HepG2 (cell line): ENCODE measurements around the gene ATG4B. TPM values are rescaled to one million over a fixed set of nuclear protein-coding genes. Genes with fewer than 3 reads are reported as not detected.

ENCODE experiments used
- ARNTL ChIP-seq: sonication (generic); formaldehyde crosslinking; IDR thresholded peaks from 2 replicates; pipeline ENCODE4 v1.4.0; 2020; ENCODE audit warnings: mild to moderate bottlenecking, missing genetic modification reagents
- CEBPG ChIP-seq: IDR thresholded peaks from 2 replicates; pipeline ENCODE4 v1.6.1; 2016
- ELF4 ChIP-seq: sonication (generic); formaldehyde crosslinking; IDR thresholded peaks from 2 replicates; pipeline ENCODE4 v1.5.0; 2020; ENCODE audit warnings: missing genetic modification reagents, mild to moderate bottlenecking, moderate library complexity, borderline replicate concordance
- FOSL2 ChIP-seq: sonication (generic); formaldehyde crosslinking; IDR thresholded peaks from 2 replicates; pipeline ENCODE4 v1.4.0; 2020; ENCODE audit warnings: missing genetic modification reagents
- FOXK1 ChIP-seq: sonication (generic); formaldehyde crosslinking; IDR thresholded peaks from 2 replicates; pipeline ENCODE4 v1.4.0; 2020; ENCODE audit warnings: low read depth, missing genetic modification reagents, borderline replicate concordance
- GFI1 ChIP-seq: sonication (generic); formaldehyde crosslinking; IDR thresholded peaks from 2 replicates; pipeline ENCODE4 v1.5.0; 2020; ENCODE audit warnings: missing genetic modification reagents, mild to moderate bottlenecking, borderline replicate concordance
- IRX3 ChIP-seq: sonication (generic); formaldehyde crosslinking; IDR thresholded peaks from 2 replicates; pipeline ENCODE4 v1.8.1; 2023; ENCODE audit warnings: mild to moderate bottlenecking, low read depth, missing genetic modification reagents, borderline replicate concordance
- MAZ ChIP-seq, 2 experiments: sonication (generic) in 1 of 2; formaldehyde crosslinking in 1 of 2; IDR thresholded peaks; 2 replicates each; pipeline versions ENCODE4 v1.5.0 to v1.6.1; 2012 to 2020; ENCODE audit warnings: low read depth in 2 of 2, mild to moderate bottlenecking in 2 of 2, borderline replicate concordance in 1 of 2, improper control_type of control experiment in 1 of 2, low read length in 1 of 2, missing genetic modification reagents in 1 of 2, moderate library complexity in 1 of 2
- MIER3 ChIP-seq: IDR thresholded peaks from 2 replicates; pipeline ENCODE4 v1.6.1; 2016; ENCODE audit warnings: missing compliant biosample characterization, borderline replicate concordance
- PTBP1 ChIP-seq: fragments of 200-400 bp; formaldehyde crosslinking; IDR thresholded peaks from 2 replicates; pipeline ENCODE4 v1.6.1; 2018; ENCODE audit warnings: low read length, low read depth; ENCODE audit not compliant: poor library complexity, severe bottlenecking
- RARG ChIP-seq: sonication (generic); formaldehyde crosslinking; IDR thresholded peaks from 2 replicates; pipeline ENCODE4 v1.4.0; 2020; ENCODE audit warnings: low read depth, mild to moderate bottlenecking, missing genetic modification reagents
- RBFOX2 ChIP-seq: fragments of 200-400 bp; formaldehyde crosslinking; IDR thresholded peaks from 2 replicates; pipeline ENCODE4 v1.6.1; 2017; ENCODE audit warnings: low read depth, mild to moderate bottlenecking, low read length
- REL ChIP-seq: sonication (generic); formaldehyde crosslinking; conservative IDR thresholded peaks from 2 replicates; pipeline ENCODE4 v1.8.0; 2022; ENCODE audit warnings: mild to moderate bottlenecking, missing genetic modification reagents, moderate library complexity
- SALL1 ChIP-seq: sonication (generic); formaldehyde crosslinking; IDR thresholded peaks from 2 replicates; pipeline ENCODE4 v1.8.0; 2022; ENCODE audit warnings: mild to moderate bottlenecking, missing genetic modification reagents
- SP4 ChIP-seq: sonication (generic); formaldehyde crosslinking; IDR thresholded peaks from 2 replicates; pipeline ENCODE4 v1.8.1; 2023; ENCODE audit warnings: mild to moderate bottlenecking, missing genetic modification reagents
- YEATS2 ChIP-seq: sonication (generic); formaldehyde crosslinking; IDR thresholded peaks from 2 replicates; pipeline ENCODE4 v1.4.0; 2020; ENCODE audit warnings: missing genetic modification reagents, borderline replicate concordance
- ZFY ChIP-seq: sonication (generic); formaldehyde crosslinking; IDR thresholded peaks from 2 replicates; pipeline ENCODE4 v1.4.0; 2020; ENCODE audit warnings: missing genetic modification reagents
- ZMYM3 ChIP-seq: sonication (generic); formaldehyde crosslinking; IDR thresholded peaks from 2 replicates; pipeline ENCODE4 v1.5.1; 2020; ENCODE audit warnings: mild to moderate bottlenecking, missing genetic modification reagents
- ZNF20 ChIP-seq: sonication (generic); formaldehyde crosslinking; IDR thresholded peaks from 2 replicates; pipeline ENCODE4 v1.4.0; 2020; ENCODE audit warnings: mild to moderate bottlenecking, moderate library complexity, missing genetic modification reagents
- ZNF234 ChIP-seq: sonication (generic); formaldehyde crosslinking; conservative IDR thresholded peaks from 2 replicates; pipeline ENCODE4 v1.5.1; 2020; ENCODE audit warnings: mild to moderate bottlenecking, missing genetic modification reagents
- ZNF512 ChIP-seq: sonication (generic); formaldehyde crosslinking; IDR thresholded peaks from 2 replicates; pipeline ENCODE4 v1.4.0; 2020; ENCODE audit warnings: mild to moderate bottlenecking, missing genetic modification reagents
- ZNF546 ChIP-seq: sonication (generic); formaldehyde crosslinking; conservative IDR thresholded peaks from 2 replicates; pipeline ENCODE4 v1.8.1; 2023; ENCODE audit warnings: mild to moderate bottlenecking, missing genetic modification reagents
- ZNF576 ChIP-seq: sonication (generic); formaldehyde crosslinking; IDR thresholded peaks from 2 replicates; pipeline ENCODE4 v1.4.0; 2020; ENCODE audit warnings: mild to moderate bottlenecking, missing genetic modification reagents
- ZNF737 ChIP-seq: sonication (generic); formaldehyde crosslinking; IDR thresholded peaks from 2 replicates; pipeline ENCODE4 v1.5.0; 2020; ENCODE audit warnings: missing genetic modification reagents, mild to moderate bottlenecking, borderline replicate concordance
- ZNF773 ChIP-seq: sonication (generic); formaldehyde crosslinking; IDR thresholded peaks from 2 replicates; pipeline ENCODE4 v1.4.0; 2020; ENCODE audit warnings: missing genetic modification reagents, borderline replicate concordance
- ZSCAN29 ChIP-seq: sonication (generic); formaldehyde crosslinking; conservative IDR thresholded peaks from 2 replicates; pipeline ENCODE4 v1.4.0; 2020; ENCODE audit warnings: mild to moderate bottlenecking, missing genetic modification reagents
- polyA plus RNA-seq, 8 experiments: library from polyadenylated mRNA; depleted of rRNA in 3 of 8; stranded (reverse) in 7 of 8; unstranded in 1 of 8; fragments of >200 nt; fragmentation: Illumina TruSeq in 4 of 8; extraction: Trizol in 4 of 8; gene quantifications; 2 replicates each; pipeline versions ENCODE4 v1.2.1 to v1.2.3, GENCODE V29; 2011 to 2016; ENCODE audit warnings: low read depth in 4 of 8, missing spikeins in 1 of 8, mixed read lengths in 1 of 8; ENCODE audit not compliant: insufficient read depth in 1 of 8
- total RNA-seq, 5 experiments: library from RNA; depleted of rRNA; stranded (reverse); fragments of >200 nt; fragmentation: Illumina TruSeq; extraction: Trizol; gene quantifications; 2 replicates each; pipeline ENCODE4 v1.2.3, GENCODE V29; 2016; ENCODE audit warnings: low read depth in 1 of 5
- TF ChIP-seq, protein P1 (sequence below): sonication (generic); formaldehyde crosslinking; IDR thresholded peaks from 2 replicates; pipeline ENCODE4 v1.5.0; 2020; ENCODE audit warnings: missing genetic modification reagents, mild to moderate bottlenecking, borderline replicate concordance

ATG4B gene
- total and polyA plus RNA-seq, 2 of the 13 experiments (the other 11 are each of a cell fraction or from before 2014, with no cell fraction given) = 95.5 to 239 TPM

DNA sequence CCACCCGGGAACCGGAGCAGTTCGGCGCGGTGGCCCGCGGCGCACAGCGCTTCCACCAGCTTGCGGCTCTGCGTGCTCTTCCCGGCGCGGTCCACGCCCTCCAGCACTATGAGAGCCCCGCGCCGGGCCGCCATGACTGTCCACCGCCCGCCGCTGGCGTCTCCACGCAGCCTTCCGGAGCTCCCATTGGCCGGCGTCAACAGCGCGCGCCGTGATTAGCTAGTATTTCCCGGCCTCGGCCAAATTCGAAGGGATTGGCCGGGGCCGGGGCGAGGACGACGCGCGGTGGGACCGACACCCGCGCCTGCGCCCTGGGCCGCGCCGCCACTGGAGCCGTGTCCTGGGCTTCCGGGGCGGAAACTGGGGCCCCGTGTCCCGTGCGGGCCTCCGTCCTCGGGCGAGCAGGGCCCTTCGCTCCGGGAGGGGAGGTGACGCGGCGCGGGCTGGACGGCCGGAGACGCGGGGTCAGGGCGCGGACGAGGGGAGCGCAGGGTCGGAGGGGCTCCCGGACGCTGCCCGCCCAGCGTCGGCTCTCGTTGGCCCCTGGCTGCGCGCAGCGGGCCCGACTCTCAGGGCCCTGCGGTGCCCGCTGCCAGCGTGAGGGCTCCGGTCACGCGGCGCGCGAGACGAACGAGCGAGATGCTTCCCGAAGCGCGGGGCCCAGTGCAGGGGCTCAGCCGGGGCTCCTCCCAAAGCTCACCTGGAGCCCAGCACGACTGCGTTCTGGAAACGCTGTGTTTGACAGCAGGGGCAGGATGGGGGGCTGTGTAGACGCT lies 49.3 kb downstream of the ATG4B start, which contains the start of gene DTYMK (continued):
- no peak for TF ChIP-seq ZNF512 (CRISPR knock-in tag)
- peak; percentile 96 for TF ChIP-seq ZNF773
- TF ChIP-seq ZFY = peak; percentile 97
- peak; percentile 93 for TF ChIP-seq ZNF546 (CRISPR knock-in tag)
- peak; percentile 94; the same call in 1 of the 2 replicates for TF ChIP-seq RARG (CRISPR knock-in tag)
- peak; percentile 64; the same call in 1 of the 2 replicates for TF ChIP-seq FOXK1
- 0 out of 2 replicates have a peak, but pooled peaks have one; percentile 45 for TF ChIP-seq IRX3 (CRISPR knock-in tag)
- peak; percentile 27 for TF ChIP-seq FOSL2 (CRISPR knock-in tag)
- peak; percentile 80 for TF ChIP-seq MAZ (IDR thresholded peaks at IDR 0.05; ENCODE audit: borderline replicate concordance, low read depth, low read length)
- peak; percentile 97 for TF ChIP-seq MAZ (CRISPR knock-in tag; IDR thresholded peaks at IDR 0.05; ENCODE audit: low read depth)
- 0 out of 2 replicates have a peak, but pooled peaks have one; percentile 59 for TF ChIP-seq ZNF234 (CRISPR knock-in tag)
- peak; percentile 87; the same call in 1 of the 2 replicates for TF ChIP-seq YEATS2 (CRISPR knock-in tag)
- peak; percentile 60; the same call in 1 of the 2 replicates for TF ChIP-seq REL
- peak; percentile 100 for TF ChIP-seq ZSCAN29 (CRISPR knock-in tag)
- TF ChIP-seq SP4 (CRISPR knock-in tag) = peak; percentile 92
- TF ChIP-seq, protein P1, sequence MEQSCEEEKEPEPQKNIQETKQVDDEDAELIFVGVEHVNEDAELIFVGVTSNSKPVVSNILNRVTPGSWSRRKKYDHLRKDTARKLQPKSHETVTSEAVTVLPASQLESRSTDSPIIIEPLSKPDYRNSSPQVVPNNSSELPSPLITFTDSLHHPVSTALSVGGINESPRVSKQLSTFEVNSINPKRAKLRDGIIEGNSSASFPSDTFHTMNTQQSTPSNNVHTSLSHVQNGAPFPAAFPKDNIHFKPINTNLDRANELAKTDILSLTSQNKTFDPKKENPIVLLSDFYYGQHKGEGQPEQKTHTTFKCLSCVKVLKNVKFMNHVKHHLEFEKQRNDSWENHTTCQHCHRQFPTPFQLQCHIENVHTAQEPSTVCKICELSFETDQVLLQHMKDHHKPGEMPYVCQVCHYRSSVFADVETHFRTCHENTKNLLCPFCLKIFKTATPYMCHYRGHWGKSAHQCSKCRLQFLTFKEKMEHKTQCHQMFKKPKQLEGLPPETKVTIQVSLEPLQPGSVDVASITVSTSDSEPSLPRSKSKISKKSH (CRISPR knock-in tag) = peak; percentile 75
- TF ChIP-seq ZNF737 (CRISPR knock-in tag) = no peak
- TF ChIP-seq ZNF20 (CRISPR knock-in tag) = peak; percentile 18; the same call in 1 of the 2 replicates
- no peak for TF ChIP-seq CEBPG (CRISPR knock-in tag)
- TF ChIP-seq ELF4 (CRISPR knock-in tag) = 0 out of 2 replicates have a peak, but pooled peaks have one; percentile 49
- no peak for TF ChIP-seq PTBP1
- no peak for TF ChIP-seq ZNF576
- TF ChIP-seq MIER3 (CRISPR knock-in tag) = 0 out of 2 replicates have a peak, but pooled peaks have one; percentile 22
- TF ChIP-seq ARNTL = peak; percentile 69
- peak; percentile 93 for TF ChIP-seq SALL1 (CRISPR knock-in tag)
- no peak; the same call in 1 of the 2 replicates for TF ChIP-seq ZMYM3 (CRISPR knock-in tag)
- peak; percentile 53; the same call in 1 of the 2 replicates for TF ChIP-seq GFI1 (CRISPR knock-in tag)
- peak; percentile 99 for TF ChIP-seq RBFOX2
